GM19438 (cell line): Measurements from ENCODE around the gene KISS1R.

Source experiments
- ATAC-seq: cut with Tn5 transposase; IDR thresholded peaks from one replicate; pipeline ENCODE4 v1.9.1; 2021; ENCODE audit warnings: low read depth; ENCODE audit not compliant: unreplicated experiment

The KISS1R gene

GRCh38 chr19:934865-935479, 17.8 kb downstream of the KISS1R start:
- no peak for ATAC-seq

- no peak for ATAC-seq
Measured at GRCh38 chr19:936175-936546, 19.0 kb downstream of the KISS1R start.

- ATAC-seq = no peak
Measured at GRCh38 chr19:937259-937694, 20.1 kb downstream of the KISS1R start.

- ATAC-seq = no peak
Measured at GRCh38 chr19:938233-938923, 21.2 kb downstream of the KISS1R start.

- ATAC-seq = no peak
Measured at GRCh38 chr19:939439-939838, 22.3 kb downstream of the KISS1R start.

- no peak for ATAC-seq
Measured at GRCh38 chr19:939922-940321, 22.8 kb downstream of the KISS1R start.

GRCh38 chr19:940591-941291, 23.6 kb downstream of the KISS1R start:
- no peak for ATAC-seq

- ATAC-seq = no peak
Measured at GRCh38 chr19:941292-942132, 24.4 kb downstream of the KISS1R start.

GRCh38 chr19:942133-942645, 25.1 kb downstream of the KISS1R start:
- ATAC-seq = no peak

- no peak for ATAC-seq
Measured at GRCh38 chr19:943551-944170, 26.5 kb downstream of the KISS1R start.

GRCh38 chr19:944171-944567, 27.0 kb downstream of the KISS1R start:
- ATAC-seq = no peak

GRCh38 chr19:944663-945241, 27.6 kb downstream of the KISS1R start:
- ATAC-seq = no peak

GRCh38 chr19:945401-946252, 28.5 kb downstream of the KISS1R start:
- ATAC-seq = no peak

GRCh38 chr19:947090-947706, 30.1 kb downstream of the KISS1R start:
- peak; percentile 17 for ATAC-seq

GRCh38 chr19:947707-948539, 30.8 kb downstream of the KISS1R start:
- ATAC-seq = peak; percentile 56

- ATAC-seq = no peak
Measured at GRCh38 chr19:948842-949496, 31.8 kb downstream of the KISS1R start.

GRCh38 chr19:950352-951066, 33.4 kb downstream of the KISS1R start:
- ATAC-seq = no peak
